NB4 (cell line): ENCODE results near the gene NRDE2.
"Not testable (repeated sequence)": the region's sequence is repeated elsewhere in the genome, so short reads cannot be mapped to it uniquely, and the experiment has no call there.

ENCODE experiments used
- DNase-seq: peaks from one replicate; pipeline ENCODE4 v3.0.0; 2010; ENCODE audit warnings: low read depth
- H3K4me3 ChIP-seq: one replicate; pipeline ENCODE4 v1.5.1; 2011; ENCODE audit warnings: mild to moderate bottlenecking, low read depth, low read length, moderate library complexity
- MYC ChIP-seq: IDR thresholded peaks from 2 replicates; pipeline ENCODE4 v1.6.1; 2011; ENCODE audit warnings: low read depth, low read length
- POLR2A ChIP-seq: IDR thresholded peaks from 2 replicates; pipeline ENCODE4 v1.6.1; 2011; ENCODE audit warnings: mild to moderate bottlenecking; ENCODE audit not compliant: insufficient read length; ENCODE audit errors: extremely low read depth
- TF ChIP-seq, protein P1 (sequence below): IDR thresholded peaks from 2 replicates; pipeline ENCODE4 v1.6.1; 2011; ENCODE audit warnings: low read depth, low read length
- TF ChIP-seq, protein P2 (sequence below): IDR thresholded peaks from one replicate; pipeline ENCODE4 v1.5.1; 2012; ENCODE audit warnings: low read depth, low read length

Gene NRDE2

DNA sequence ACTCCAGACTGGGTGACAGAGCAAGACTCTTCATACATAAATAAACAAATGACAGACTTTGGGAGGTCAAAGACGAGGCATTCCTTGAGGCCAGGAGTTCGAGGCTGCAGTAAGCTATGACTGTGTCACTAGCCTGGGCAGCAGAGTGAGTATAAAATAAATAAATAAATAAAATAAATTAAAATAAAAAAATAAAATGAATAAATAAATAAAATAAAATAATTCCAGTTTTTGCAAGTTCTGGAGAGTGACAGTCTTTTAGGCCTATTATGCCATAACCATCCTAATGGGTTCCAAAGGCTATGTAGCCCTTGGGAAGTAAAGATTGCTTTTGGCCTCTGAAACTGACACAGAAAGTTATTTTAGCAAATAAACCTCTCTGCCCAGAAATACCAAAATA, 16.5 kb upstream of the NRDE2 start:
- no peak for DNase-seq
- H3K4me3 ChIP-seq: no peak overlapping the region
- TF ChIP-seq, protein P1, sequence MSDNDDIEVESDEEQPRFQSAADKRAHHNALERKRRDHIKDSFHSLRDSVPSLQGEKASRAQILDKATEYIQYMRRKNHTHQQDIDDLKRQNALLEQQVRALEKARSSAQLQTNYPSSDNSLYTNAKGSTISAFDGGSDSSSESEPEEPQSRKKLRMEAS: no peak
- no peak for TF ChIP-seq MYC
- TF ChIP-seq, protein P2, sequence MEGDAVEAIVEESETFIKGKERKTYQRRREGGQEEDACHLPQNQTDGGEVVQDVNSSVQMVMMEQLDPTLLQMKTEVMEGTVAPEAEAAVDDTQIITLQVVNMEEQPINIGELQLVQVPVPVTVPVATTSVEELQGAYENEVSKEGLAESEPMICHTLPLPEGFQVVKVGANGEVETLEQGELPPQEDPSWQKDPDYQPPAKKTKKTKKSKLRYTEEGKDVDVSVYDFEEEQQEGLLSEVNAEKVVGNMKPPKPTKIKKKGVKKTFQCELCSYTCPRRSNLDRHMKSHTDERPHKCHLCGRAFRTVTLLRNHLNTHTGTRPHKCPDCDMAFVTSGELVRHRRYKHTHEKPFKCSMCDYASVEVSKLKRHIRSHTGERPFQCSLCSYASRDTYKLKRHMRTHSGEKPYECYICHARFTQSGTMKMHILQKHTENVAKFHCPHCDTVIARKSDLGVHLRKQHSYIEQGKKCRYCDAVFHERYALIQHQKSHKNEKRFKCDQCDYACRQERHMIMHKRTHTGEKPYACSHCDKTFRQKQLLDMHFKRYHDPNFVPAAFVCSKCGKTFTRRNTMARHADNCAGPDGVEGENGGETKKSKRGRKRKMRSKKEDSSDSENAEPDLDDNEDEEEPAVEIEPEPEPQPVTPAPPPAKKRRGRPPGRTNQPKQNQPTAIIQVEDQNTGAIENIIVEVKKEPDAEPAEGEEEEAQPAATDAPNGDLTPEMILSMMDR: no peak
- no peak for TF ChIP-seq POLR2A

DNA sequence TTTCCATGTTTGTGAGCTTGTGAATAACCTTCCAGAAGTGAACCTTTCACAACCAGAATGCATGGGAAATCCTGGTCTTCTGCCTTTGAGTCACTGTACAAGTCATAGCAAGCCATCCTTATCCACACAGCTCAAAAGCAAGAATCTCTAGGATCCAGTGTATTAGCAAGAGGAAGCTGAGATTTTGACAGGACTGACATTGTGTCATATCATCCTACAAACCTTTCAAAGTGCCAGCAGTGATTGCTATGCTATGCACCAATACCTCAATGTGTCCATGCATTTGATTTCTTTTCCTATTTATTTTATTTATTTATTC, 13.5 kb upstream of the NRDE2 start:
- TF ChIP-seq, protein P2: no peak
- no peak for TF ChIP-seq POLR2A
- TF ChIP-seq, protein P1: no peak
- no peak for TF ChIP-seq MYC
- no peak overlapping the region for H3K4me3 ChIP-seq
- no peak for DNase-seq

DNA sequence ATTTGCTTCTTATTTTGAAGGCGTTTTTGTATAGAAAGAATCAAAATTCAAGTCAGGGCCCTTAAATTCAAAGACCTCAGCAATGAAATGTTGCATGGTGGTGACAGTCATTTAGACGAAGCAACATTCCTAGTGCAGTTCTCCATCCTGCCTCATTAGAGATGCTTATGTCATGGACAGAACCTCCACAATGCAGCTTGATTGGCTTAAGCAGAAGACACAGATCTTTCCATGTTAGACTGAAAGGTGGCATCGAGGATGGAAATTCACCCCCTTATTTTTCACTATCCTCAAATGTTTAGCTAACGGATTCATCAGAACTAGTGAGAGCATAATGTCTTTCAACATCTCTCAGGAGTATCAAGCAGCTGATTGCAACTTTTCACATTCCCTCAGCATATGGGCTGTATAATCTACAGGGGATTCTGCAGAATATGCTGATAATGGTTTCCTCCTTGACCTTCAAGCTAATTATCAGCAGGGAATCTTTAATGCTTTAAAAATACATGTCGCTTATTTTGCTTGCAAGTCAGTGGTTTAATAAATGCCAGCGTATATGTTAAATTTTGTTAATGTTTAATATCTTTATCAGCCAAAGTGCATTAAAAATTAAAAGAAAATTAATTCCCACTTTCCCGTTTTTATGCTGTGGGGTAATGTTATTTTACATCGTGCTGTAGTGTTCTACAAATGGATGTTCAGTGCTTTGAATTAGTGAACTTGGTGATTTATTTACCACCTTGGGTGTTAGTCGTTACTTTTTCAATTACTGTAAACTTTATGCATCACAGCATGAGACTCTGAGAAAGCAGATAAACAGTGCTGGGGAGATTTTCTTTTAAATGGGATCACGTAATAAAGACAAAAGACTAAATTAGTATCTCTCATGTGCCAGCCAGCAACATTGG, 12.8 kb upstream of the NRDE2 start:
- H3K4me3 ChIP-seq: no peak overlapping the region
- TF ChIP-seq, protein P2: no peak
- no peak for TF ChIP-seq POLR2A
- TF ChIP-seq, protein P1: no peak
- DNase-seq: no peak

DNA sequence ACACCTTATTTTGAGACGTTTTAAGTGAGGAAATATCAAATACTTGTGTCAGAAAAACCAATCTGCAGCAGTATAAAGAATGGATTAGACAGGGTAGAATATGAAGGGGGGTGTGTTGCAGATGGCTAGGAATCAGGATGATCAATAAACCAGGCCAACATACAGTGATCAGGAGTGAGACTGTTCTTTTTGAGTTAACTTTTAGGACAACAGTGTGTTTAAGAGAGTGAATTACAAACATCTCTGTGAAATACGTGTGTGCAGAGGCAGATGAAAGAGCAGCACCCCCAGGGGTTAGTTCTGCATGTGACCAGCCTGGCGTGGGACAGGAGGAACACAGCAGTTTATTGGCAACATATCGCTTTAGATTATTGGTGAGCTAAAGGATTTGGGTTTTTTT, 10.6 kb upstream of the NRDE2 start:
- TF ChIP-seq, protein P2: no peak
- no peak for TF ChIP-seq POLR2A
- no peak for TF ChIP-seq MYC
- TF ChIP-seq, protein P1: no peak
- H3K4me3 ChIP-seq: no peak overlapping the region
- no peak for DNase-seq

DNA sequence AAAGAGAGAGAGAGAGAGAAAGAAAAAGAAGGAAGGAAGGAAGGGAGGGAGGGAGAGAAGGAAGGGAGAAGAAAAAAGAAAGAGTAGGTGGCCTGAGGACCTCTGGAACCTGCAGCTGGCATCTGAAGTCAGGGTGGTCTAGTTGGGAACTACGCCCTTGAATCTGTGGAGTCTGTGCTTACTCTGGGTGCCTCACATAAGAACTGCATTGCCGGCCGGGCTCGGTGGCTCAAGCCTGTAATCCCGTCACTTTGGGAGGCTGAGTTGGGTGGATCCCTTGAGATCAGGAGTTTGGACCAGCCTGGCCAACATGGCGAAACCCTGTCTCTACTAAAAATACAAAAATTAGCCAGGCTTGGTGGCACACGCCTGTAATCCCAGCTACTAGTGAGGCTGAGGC, 10.0 kb upstream of the NRDE2 start:
- no peak overlapping the region for H3K4me3 ChIP-seq
- no peak for DNase-seq
- TF ChIP-seq, protein P1: no peak
- no peak for TF ChIP-seq POLR2A
- TF ChIP-seq, protein P2: no peak
- TF ChIP-seq MYC: no peak

DNA sequence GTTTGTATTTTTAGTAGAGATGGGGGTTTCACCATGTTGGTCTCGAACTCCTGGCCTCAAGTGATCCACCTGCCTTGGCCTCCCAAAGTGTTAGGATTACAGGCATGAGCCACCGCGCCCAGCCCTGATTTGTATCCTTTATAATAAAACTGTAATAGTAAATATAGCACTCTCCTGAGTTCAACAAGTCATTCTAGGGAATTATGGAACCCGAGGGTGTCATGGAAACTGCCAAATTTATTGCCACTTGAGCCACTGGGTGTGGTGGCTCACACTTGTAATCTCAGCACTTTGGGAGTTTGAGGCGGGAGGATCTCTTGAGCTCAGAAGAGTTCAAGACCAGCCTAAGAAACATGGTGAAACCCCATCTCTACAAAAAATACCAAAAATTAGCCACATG, 9.5 kb upstream of the NRDE2 start:
- DNase-seq, H3K4me3 ChIP-seq: not testable (repeated sequence)
